GM21447 (cell line): ENCODE results near the gene WDR49.
A peak's percentile ranks its signal among the peaks of the same experiment; 100 is the strongest.

ENCODE experiments used
- ATAC-seq: cut with Tn5 transposase; IDR thresholded peaks from one replicate; pipeline ENCODE4 v1.9.1; 2021; ENCODE audit not compliant: unreplicated experiment

The WDR49 gene

GRCh38 chr3:167653760-167654159, at the start of gene WDR49:
Gene WDR49, minus strand, starts transcription at chr3:167653942. Its CDS starts 517 bp downstream, at chr3:167653425.
- peak; percentile 71 for ATAC-seq

GRCh38 chr3:167700926-167701325, 47.2 kb upstream of the WDR49 start:
- ATAC-seq: no peak

DNA sequence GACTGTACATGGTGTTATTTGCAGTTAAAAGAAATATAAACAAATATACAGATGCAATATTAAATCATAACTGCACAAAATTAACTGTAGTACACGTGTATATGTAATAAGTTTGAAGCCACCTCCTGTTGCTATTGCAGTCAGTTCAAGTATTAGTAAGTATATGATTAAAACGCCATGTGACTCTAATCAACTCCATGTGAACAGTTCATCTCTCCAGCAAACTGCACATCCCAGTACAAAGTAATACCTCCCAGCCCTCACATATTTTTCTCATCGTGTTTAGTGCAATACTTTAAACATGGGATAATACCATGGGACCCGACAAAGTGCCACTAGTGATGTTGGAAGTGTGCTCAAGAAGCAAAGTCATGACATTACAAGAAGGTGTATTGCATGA, 46.3 kb upstream of the WDR49 start:
- no peak for ATAC-seq

- ATAC-seq: no peak
These were observed 40.4 kb upstream of the WDR49 start for GRCh38 chr3:167694121-167694520.

- peak; percentile 100 for ATAC-seq
These were observed 37.6 kb upstream of the WDR49 start for GRCh38 chr3:167691366-167691765.

- peak; percentile 86 for ATAC-seq
These were observed 30.7 kb upstream of the WDR49 start for GRCh38 chr3:167684388-167684993.

DNA sequence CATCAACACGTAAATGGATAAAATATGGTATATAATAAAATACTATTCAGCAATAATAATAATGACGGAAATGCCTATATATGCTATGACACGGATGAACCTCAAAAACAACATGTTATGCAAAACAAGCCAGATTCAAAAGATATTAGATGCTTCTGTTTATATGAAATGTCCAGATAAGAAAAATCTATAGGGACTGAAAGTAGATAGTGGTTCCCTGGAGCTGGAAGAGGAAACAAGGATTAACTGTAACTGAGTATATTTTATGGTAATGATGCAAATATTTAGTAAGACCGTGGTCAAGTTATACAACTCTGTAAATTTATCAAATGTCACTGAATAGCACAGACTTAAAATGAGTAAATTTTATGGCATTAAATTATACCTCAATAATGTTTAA, 25.8 kb upstream of the WDR49 start:
- no peak for ATAC-seq

DNA sequence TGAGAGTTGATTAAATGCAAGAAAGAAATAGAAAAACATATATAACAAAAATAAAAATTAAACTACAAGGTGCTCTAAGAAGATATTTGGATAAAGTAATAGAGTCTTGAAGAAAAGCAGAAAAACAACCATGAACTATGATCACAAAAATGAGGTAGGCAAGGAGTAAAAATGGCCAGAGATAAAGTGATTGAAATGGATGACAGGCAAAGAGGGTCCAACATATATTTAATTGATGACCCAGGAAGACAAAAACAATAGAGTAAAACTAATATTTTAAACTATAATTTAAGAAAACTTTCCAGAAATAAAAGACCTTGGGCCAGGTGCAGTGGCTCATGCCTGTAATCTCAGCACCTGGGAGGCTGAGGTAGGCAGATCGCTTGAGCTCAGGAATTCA, 22.1 kb upstream of the WDR49 start:
- no peak for ATAC-seq

DNA sequence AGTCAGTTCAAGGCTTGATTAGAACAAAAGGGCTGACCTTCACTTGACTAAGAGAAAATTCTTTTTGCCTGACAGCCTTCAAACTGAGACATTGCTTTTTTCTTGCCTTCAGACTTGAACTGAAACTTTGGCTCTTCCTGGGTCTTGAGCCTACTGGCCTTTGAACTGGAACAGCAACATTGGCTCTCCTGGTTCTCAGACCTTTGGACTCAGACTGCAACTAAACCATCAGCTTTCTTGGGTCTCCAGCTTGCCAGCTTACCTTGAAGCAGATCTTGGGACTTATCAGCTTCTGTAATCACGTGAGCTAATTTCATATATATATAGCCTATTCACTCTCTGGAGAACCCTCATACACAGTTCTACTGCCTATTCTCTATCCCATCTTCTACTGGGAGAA, 19.5 kb upstream of the WDR49 start:
- no peak for ATAC-seq

GRCh38 chr3:167671878-167672427, 18.2 kb upstream of the WDR49 start:
- no peak for ATAC-seq

- no peak for ATAC-seq
These were observed 16.0 kb upstream of the WDR49 start for GRCh38 chr3:167669699-167670098.

- no peak for ATAC-seq
These were observed 14.9 kb upstream of the WDR49 start for GRCh38 chr3:167668651-167669050.

DNA sequence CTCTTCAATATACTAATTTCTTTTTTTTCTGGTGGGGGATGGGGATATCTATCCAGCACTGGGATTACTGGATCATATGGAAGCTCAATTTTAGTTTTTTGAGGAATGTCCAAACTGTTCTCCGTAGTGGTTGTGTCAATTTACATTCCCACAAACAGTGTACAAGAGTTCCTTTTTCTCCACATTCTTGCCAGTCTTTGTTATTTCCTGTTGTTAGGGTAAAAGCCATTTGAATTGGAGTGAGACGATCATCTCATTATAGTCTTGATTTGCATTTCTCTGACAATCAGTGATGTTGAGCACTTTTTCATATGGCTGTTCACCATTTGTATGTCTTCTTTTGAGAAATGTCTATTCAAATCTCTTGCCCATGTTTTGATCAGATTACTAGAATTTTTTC, 12.8 kb upstream of the WDR49 start:
- ATAC-seq: no peak

DNA sequence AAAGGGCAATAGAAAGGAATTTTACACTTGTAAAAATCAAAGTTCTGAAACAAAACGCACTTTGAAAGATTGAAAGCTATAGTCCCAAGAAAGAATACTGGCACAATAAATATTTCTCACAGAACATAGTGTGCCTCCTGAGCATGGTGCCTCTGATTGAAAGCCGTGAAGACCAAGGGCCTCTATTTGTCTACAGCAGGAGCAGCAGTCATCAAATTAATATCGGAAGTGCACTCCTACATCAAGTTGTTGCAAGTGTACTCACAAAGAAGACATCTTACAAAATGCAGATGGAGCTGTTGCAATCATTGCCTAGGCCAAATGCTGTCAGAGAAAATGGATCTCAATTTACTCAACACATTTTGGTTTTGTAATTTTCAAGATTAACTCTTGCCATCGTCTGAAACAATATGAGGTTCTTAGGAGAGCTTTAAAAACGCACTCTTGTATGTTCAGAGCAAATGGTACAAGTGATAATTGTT, 9.2 kb upstream of the WDR49 start:
- no peak for ATAC-seq

- ATAC-seq: no peak
These were observed 4.0 kb upstream of the WDR49 start for GRCh38 chr3:167657684-167658225.

DNA sequence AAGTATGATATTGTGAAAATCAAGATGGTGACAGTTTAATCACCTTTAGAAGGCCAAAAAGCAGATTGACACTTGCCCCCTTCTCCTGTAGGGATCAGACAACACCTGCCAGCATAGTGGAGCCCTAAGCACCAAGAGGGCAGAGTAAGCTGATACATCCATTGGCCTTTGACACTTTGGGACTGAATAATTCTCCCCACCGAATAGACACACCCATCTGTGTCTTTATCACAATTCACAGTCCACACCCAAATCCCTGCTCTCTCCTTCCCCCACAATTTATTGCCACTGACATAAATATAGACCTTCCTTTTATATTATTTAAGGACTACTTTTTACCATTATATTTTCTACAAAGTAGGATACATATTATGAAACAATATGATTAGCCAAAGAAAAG, 3.1 kb upstream of the WDR49 start:
- no peak for ATAC-seq

DNA sequence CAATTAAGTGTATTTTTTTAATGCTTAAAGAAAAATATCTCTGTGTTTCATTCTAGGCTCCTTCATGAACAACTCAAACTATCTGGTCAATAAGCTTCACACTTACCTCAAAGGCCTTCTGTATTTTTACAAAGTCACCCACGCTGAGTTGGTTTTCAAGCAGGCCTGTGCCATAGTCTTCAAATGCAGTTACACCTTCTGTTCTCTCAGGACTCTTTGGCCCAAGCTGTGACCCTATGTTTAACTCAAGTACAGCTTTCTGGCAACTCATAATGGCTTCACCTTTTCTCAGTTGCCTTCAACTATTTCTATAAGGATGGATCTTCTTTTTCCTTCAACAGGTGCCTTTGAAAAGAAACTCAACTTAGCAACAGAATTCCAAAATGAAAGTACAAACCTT, 587 bp downstream of the WDR49 start:
- no peak for ATAC-seq

DNA sequence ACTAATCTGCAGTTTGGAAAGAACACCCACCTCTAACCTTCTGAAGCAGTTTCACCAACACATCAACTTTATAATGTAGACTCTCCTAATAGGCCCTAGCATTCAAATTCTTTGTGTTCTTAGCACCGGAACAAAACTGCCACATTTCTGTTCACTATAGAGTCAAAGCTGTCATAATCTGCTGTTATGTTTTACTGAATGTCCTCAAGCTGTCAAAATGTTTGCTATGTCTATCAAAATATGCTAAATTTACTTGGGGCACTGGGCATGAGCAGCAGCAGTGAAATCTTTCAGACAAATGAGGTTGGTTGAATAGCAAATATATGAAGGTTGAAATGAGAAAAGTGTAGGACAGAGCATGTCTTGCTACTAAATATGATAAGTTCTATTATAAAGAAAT, 1.9 kb downstream of the WDR49 start:
- ATAC-seq: no peak

- ATAC-seq: no peak
These were observed 3.3 kb downstream of the WDR49 start for GRCh38 chr3:167650459-167650858.

DNA sequence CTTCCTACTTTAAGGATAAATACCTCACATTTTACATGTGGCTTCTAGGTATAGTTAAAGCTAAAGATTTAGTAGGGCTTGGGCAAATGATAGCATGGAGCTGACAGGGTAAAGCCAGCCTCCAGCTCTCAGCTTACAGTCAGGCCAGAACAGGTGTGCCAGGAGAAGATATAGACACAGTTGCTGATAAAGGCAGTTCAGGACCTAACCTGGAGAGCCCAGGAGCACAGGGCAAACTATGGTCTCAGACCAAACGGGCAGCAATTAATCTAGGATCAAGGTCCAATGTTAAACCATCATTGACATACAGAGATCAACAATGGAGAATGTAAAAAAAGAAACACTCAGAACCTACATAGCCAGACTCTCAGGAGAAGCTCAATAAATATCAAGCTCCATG, 4.0 kb downstream of the WDR49 start:
- no peak for ATAC-seq

DNA sequence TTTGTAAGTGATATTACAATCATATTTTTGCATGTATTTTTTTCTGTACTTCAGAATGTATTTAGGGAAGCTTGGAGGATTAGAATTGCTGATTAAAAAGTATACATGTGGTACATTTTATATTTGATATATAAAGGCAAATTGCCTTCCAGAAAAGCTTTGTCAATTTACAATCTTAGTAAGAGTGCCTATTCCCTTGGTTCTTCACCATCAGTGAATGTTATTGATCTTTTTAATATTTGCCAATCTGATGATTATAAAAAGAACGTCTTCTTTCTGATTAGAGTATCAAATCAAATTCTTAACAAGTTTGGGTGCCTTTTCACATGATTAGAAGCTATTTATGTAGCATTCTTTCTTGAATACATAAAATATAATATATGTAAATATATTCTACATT, 9.1 kb downstream of the WDR49 start:
- ATAC-seq: no peak

DNA sequence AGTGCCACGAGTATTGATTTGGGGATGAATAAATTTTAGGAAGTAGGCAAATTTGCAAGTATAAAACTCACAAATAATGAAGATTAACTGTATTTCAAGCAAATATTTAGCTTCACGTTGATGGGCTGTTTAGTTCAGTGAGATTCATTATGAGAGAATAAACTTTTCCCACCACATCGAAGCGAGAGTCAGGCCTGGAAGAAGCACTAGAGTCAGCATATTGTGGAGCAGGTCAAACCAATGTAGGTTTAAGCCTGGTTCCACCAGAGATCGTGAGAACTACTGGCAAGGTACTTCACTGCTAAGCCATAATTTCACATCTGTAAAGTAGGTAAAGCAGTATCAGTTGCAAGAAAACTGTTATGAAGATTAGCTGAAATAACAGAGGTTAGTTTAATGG, 22.3 kb downstream of the WDR49 start:
- no peak for ATAC-seq

GRCh38 chr3:167626490-167626889, 27.3 kb downstream of the WDR49 start:
- no peak for ATAC-seq
